Measurements from ENCODE around the gene MAP7D3.

The MAP7D3 gene

DNA sequence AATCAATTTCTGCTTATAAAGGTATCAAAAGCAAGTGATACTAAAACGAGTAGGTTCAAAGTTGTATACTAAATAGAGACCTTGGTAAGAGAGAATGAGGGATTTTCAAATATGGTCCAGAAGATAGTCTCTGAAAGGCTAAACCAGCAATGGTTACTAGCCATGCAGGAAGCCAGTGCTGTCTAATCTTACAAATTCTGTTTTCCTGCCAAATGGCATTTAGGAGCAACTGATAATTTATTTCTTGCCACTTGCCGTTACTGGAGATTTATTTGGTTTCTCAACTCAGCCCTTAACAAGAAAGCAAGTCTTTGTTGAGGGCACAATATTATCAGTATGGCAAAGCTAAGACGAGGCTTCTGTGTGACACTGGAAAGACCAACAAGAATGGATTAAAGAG is 47.2 kb downstream of the MAP7D3 start:
- no peak for DNase-seq

DNA sequence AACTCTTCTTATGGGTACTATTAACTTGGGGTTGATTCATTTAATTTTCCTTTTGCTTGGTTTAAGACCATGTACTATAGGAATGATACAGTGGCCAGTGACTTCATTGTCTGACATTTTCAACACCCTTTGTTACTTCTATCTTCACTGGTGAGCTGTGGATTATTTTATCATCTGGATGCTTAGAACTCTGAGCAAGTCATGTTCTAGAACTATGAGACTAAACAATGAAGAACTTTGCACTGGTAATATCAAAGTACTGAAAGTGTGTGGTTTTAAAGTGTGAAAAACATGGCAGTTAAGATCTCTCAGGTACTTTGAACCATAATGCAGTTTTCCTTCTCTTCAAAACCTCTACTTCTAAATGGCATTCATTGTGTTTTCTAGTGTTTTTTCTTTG is 47.8 kb downstream of the MAP7D3 start:
- DNase-seq: no peak

DNA sequence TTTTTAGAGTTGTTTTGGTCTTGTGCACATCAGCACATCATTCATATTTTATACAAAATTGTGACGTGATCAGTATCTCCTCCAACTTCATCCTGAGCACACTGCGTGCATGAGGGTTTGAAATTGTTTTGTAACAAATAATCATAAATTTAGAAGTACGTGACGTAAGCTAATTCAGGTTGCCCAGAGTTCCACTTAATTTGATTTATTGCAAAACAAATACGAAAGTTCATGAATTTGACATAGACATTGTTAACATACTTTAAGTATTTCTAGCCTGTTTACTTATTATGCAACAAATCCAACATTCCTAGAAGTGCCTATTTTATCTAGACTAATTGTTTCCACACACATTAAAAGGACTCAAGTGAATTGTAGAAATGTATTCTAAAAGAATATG is 48.3 kb downstream of the MAP7D3 start:
- DNase-seq: no peak

DNA sequence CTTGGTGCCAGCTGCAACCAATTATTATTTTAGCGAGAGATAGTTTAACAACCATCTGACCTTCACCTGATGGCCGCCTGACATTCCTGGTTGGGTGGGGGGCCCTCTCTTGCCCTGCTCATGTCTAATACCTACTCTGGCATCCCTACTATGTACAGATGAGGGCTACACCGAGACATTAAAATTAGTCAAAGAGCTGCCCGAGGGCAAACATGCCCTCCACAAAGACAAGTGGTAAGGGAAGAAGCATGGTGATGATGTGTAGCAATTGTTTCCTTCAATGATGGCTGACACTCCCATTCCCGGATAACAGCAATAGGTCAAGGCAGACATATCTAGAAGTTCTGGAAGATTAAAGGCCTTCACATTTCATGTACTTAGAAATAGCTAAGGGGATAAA is 49.6 kb downstream of the MAP7D3 start:
- DNase-seq: no peak

DNA sequence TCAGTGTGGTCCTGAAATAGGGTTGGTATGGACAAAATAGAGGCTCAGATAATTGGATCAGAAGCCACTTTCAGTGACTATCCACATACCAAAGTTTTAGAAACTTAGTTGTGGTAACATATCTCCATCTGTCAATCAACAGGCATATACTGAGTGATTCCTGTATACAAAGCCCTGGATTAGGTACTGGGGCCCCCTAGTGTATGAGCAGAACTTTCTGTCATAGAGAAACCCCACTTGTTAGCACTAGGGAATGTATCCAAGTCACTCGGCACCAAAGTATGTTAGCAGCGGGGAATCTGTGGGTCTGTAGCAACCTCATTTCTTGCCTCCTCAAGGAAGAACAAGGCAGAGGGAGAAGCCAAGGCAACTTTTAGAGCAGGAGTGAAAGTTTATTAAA is 50.7 kb downstream of the MAP7D3 start:
- peak; percentile 7 for DNase-seq

DNA sequence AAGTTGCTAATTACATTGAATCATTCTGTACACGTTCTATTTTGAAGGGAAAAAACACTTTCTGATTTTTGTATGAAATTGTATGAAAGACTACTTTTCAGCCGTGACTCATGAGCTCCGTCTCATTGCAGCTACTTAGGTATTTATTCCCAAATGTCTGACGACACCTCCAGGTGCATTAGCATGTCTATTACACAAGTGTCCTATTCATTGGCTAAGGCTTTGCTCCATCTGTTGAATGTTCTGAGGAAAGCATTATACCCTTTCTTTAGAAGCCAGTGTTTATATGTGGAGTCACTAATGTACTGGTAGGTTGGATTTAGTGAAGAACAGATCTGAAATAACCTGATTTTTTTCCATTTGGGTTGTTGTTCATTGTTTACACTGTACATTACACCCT is 51.8 kb downstream of the MAP7D3 start:
- DNase-seq: no peak

DNA sequence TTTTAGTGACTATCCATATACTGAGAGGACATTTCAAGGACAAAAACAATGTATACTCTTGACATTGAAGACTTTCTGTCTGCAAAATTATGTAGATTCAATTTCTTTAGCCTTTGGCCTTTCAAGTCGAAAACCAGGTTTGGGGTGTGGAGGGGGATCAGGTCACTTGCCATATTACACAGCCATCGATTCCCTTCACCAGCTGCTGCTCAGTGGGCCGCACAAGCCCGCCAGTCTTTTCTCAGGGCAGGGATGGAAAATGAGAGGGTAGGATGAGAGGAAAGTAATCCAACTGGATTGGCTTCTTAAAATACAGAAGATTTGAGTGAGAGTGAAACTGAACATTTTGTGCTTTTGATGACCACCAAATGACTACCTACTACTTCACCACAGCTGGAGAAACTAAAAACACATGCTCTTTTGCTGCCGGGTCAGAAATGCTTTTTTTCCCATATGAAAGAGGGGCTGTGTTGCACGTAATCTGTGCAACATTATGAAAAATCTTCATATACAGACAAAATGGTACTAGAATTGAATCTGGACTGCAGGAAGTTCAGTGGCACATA is 52.4 kb downstream of the MAP7D3 start:
- DNase-seq: no peak

DNA sequence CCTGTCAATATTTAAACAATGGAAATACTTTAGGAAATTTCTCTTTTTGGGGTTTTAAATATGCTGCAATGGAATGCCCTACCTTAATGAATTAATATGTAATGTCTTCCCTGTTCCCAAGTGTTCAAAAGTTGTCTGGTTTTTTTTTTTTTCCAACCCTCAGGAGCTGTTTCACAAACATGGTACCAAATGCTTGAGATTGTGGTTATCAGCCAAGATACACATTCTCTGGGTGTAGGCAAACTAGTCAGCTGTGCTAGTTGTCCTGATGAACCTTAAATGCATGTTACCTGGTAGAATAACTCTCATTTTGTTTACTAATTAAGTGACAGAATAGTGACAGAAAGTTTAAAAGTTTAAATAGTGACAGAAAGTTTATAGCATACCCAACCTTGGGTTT is 53.2 kb downstream of the MAP7D3 start:
- no peak for DNase-seq

DNA sequence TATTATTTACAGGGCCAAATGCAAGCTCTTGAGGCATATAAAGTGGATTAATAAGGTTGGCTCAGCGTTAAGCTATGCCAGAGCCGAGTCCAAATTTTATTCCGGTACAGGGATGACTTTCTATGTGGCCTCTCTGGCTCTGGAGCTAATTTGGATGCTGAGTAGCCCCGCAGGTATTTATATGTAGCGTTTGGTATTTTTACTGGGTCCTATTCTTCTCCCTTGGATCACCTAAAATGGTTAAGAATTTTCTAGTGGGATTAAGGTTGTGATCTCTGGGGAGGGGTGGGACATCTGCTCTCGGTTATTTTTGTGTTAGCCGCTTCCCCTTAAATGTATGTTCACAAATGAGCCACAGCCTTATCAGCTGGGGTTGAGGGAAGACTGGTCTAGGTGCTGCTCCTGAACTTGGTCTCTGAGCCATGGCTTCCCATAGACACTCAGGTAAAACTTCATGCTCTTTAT is 54.5 kb downstream of the MAP7D3 start:
- no peak for DNase-seq

DNA sequence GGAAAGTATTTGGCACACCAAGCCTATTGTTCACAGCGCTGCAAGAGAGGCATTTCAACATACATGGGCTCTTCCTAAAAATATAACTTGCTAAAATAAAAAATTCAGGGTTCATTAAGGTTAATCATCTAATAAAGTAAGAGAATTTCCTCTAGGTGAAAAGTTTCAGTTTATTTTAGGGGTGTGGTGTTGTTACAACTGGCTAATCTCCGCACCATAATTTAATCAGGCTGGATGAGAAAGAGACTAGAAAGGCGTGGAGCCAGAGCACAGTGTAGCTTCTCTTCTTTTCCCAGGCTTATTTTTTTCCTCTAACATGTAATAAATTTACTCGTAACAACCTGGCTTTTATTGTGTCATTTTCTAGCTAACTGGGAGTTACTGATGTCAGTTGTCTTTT is 56.0 kb downstream of the MAP7D3 start:
- DNase-seq: no peak

DNA sequence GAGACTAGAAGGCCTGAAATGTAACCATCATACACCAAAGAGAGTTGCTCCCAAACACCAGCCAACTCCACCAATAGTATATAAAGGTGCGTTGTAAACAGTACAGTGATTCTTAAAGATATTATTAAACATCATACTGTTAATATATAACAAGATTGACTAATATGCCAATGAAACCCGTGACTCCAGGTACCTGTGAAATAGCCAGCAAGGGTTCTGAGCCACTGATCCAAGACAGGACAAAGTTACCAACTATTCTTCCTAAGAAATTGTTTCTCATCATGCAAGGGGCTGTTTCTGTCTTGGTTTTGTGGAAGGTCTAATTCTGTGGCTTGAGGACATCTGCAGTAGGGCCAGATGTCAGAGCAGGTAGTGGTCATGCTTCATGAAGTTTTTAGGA is 56.7 kb downstream of the MAP7D3 start:
- DNase-seq: no peak

DNA sequence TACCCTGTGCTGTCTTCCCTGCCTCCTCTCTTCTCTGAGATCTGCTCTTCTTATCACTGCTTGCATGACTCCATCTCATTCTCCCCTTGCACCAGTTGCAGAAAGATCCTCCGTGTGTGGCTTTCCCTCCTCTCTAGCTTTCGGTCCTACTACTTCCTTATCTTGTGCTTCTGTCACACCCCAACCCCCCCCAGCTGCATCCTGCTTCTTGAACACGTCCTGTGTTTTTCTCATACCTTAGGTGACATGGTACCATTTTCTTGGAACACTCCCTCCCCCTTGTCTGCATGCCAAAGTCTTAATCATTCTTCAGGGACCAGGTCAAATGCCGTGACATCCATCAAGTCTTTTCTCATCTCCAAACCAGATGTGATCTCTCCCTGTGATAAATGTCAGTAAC is 57.4 kb downstream of the MAP7D3 start:
- DNase-seq: peak; percentile 44

DNA sequence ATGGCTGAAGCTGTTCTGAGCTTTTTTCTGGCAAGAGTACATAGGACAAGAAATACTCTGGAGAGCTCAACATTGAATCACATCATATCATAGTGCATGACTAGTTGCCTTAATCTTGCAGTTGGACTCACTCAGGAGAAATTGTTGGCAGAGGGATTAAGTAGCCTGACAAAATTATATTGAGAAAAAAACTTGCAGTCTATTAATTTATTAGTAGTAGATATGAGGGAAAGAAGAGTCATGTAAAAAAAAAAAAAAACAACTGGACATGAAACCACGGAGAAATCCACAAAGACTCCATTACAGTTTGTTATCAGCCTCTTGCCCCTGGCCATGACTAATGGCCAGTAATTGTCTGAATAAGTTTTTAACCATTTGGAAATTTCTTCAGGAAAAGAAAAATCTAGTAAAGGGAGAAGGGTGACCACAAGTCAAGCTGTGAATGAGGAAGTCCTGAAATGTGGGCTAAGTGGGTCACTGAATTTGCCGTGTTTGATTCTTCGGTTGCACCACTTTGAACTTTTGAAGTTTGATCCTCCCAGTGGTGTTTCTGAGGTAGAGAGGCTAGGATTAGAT is 58.3 kb downstream of the MAP7D3 start:
- DNase-seq: no peak

DNA sequence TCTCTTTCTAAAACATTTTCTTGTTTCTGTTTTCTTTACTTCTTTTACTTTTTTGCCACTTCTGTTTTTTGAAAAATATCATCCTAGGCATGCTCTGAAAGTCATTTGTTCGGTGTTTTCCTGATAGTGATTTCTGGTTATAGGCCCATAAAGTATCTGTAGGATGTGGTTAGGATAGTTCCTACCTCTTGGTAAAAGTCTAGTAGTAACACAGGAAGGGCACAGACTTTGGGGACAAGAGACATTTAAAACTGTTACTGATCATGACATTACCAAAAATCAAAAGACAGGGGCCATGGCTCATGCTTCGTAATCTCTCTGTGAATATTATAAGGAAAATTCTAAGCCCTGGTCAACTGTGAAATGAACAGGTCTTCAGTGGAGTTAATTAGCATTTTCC is 59.1 kb downstream of the MAP7D3 start:
- DNase-seq: no peak

DNA sequence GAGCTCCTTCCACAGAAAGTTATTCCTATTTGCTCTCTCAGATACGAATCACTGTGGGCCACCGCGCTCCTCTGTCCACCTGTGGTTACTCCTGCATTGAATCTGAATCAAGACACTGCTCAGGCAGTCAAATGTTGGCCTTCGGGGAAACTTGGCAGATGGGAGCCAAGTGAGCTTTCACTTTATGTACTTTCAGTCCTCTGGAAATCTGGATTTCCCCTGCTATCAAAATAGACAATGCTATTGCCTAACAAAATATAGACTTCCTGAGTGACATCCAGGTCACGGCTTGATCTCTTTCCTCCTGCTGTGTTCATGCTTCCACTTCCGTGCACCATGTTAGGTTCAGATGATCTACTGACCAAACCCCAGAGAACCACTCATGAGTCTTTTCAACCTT is 60.0 kb downstream of the MAP7D3 start:
- DNase-seq: no peak

DNA sequence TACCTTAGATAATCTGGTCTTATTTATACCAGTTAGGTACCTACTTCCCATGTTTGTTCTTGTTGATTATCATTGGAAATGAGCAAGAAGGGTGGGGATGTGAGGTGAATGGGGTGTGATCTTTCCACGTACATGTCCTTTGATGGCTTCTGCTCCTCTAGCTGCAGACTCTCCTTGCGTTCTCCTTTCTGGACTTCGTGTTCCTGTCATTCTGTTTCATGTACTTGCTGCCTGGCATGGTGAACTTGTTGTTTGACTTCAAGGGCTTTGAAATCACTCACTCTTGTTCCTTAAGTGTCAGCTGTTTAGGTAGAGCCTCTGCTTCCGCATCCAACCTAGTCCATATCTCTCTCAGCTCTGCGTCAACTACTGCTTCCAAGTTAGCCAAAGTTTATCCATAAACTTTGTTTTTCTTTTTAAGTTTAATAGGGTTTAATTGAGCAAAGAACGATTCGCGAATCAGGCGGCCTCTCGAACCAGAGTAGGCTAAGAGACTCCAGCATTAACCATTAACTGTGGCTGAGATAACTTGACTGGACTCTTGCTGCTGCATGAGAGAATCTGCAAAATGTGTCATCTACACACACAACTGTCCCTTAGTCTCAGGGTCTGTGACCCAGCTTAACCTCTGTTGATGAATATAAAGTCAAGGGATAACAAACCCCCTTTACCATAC is 61.0 kb downstream of the MAP7D3 start:
- no peak for DNase-seq

DNA sequence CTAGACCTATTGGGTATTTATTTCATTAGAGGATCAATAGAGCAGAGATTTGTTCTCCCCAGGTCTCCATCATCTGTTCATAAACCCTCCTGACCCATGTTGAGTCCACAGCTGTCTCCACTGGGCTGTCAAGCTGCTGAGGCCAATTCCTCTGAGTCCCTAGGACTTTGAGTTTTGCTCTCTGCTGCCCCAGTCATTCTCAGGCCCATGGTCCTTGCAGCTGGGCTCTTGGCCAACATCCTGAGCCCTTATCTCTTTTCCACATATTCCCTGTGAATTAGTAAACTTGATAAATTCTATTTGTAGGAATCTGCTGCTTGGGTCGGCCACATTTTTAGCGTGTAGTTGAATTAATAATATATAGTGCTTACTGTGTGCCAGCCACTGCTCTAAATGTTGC is 62.0 kb downstream of the MAP7D3 start:
- no peak for DNase-seq

DNA sequence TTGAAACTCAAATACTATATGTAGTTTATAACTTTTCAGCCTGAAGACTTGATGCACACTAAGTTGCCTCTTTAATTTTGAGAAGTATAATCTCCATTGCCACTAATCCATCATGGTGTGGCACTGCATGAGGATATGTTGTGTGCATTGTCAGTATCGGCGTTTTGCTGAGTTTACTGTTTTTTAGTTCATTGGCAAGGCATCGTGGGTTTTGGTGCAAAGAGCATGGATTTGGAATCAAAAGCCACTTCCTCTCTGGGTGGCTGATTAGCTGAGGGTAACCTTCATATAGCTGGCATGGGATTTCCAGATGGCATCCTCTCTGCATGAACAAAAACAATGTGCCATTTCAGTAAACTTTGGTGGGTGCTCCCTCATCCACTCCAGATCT is 65.2 kb downstream of the MAP7D3 start:
- no peak for DNase-seq

DNA sequence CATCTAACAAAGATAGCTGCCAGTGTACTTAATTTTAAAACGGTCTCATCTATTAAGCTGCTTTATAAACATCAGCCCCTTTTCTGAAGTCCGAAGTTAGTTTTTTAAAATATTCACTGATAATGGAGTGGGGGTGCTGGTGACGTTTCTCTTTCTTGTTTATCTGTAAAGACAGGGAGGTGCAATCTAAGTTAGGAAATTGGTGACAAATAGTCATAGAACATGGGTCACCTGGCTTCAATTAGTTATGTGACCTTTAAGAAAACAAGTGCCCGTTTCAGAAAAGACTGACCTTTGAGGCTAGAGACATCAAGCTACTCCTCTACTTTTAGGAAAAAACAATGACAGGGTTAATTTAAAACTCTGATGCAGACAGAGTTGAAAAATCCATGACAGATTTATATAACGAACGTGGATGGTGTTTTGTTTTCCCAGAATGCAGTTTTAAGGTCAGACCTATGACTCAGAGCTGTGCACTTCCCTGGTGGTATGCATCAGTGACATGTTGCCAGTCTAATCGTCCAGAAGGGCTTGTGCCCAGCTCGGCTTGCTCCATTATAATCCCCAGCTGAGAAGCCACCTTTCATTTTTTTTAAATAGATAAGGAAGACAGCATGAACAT is 65.7 kb downstream of the MAP7D3 start:
- no peak for DNase-seq

DNA sequence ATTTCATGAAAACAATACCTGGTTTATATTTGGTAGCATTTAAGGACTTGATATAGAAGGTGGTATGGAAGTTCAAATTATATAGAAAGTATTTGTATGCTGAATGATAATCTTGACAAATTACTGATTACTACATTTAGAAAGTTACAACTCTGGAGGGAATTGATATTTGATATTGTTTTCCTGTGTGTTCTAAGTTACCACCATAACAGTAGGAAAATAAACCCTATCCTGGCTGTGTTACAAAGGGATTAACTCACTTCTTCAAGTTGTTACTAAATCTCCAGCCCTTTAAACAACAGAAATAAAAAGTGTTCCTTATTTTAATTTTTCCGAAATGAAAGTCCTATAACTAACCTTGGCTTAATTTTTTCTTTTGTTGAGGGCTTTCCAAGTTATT is 67.3 kb downstream of the MAP7D3 start:
- no peak for DNase-seq

DNA sequence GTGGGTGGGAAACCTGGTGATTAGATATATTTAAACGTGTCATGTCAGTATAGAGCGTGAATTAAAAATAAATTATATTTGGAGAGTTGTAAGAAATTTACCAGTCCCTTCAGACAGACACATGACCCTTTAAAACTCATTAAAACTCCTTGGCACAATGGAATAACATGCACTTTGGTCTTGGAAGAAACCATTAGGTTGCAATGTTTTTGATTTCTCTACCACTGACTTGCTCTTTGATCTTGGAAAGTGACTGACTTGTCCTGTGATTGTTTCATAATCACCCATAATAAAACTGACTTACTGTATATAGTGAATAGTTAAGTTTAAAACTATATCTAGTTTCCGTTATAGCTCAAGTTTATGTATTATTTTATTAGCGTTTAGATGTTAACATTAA is 68.0 kb downstream of the MAP7D3 start:
- no peak for DNase-seq

DNA sequence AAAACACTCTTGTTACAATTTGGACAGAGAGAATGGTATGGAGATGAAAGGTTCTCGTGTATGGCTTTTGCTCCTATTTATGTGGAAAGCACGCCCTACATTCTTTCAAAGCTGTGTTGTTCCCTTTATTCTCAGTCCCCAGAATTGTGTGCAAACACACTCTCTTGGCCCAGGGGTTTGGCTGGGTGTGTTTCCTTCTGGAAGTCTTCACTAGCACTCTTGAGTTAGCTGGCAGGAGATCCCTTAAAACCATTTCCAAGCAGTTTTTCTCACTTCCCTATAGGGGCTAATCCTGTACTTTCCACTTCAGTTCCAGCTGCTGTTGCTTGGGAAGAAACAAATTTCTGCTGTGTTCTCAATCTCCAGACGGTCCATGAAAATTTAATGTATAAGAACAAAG is 68.8 kb downstream of the MAP7D3 start:
- DNase-seq: no peak

DNA sequence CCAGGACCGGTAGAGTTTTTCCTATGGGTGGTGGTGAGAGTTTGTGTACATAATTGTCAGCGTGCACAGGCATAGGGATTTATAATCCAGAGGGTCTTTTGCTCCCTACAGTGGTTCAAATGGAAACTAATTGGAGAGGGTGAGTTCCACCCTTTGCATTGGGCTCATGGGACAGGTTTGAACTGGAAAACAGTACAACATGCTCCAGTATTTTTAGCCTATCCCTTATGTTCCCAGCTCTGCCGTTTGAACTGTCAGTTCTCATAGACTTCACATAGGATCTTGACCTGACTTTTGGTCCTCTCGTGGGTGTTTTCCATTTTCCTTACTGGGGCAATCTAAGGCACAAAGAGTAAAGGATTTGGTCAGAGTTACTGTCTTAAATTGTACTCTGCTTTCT is 72.1 kb downstream of the MAP7D3 start:
- DNase-seq: no peak

DNA sequence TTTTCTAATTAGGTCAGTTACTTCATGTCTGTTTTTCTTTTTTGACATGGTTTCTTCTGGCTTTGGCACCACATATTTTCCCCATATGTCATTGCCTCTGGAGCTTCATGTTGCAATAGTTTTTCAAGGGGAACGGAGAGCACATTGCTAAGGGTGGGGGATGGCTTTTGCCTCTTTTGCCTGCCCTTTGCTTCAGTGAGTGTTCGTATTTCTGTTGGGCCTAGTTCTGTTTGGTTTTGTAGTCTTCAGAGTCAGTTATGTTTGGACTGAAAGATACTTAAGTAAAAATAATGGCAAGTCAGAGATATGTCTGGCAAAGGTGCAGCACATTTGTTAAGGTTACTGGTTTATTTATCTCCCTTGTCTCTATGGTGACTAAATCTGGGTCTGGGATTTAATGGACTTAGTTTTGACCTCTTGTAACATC is 74.8 kb downstream of the MAP7D3 start:
- DNase-seq: no peak

Measured in CD4-positive, alpha-beta T cell treated with Interleukin-6 for 4 hours (primary cell).